Measurements from ENCODE around the gene KRTAP4-5.
"Not testable (repeated sequence)": the region's sequence is repeated elsewhere in the genome, so short reads cannot be mapped to it uniquely, and the experiment has no call there.

Gene KRTAP4-5

DNA sequence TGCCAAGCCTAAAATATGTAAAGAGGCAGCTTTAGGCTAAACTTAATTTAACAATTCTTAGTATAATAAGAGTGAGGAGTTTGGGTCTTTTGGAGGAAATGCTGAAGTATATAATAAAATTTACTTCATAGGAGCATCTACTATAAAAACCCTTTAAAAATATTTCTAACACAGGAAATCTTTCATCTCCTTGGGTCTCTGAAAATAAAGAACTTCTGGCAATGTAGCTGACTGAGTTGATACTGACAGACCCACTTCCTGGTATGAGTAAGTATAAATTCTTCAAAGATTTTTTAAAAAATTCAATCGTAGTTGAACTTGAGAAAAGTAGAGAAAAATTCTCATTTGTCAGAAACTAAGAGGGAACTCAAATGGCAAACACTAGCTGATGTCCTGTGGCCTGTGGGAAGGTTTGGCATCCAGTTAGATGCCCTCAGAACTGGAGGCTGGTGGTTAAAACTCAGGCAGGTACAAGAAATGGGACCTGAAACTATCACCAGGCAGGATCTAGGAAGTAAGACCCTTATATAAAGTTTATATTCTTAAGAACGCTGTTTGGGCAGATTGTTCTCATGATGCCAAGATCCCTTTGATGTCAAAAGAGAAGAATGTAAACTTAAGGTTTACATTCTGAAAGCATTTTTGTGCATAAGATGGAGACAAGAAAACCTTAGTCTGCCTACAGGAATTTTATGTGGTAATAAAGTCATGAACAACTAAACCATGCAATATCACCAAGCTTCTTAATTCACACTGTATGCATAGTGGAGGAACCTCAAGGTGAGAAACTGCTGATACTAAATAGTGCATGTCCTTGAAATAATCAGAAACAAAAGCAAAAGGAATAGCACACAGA, 15.5 kb downstream of the KRTAP4-5 start:
- TF ChIP-seq POLR2A (IDR thresholded peaks at IDR 0.05; ENCODE audit: extremely low read depth, insufficient read length) (no peak), MYC (IDR thresholded peaks at IDR 0.05; ENCODE audit: low read depth, low read length) (no peak)
- no peak overlapping the region for H3K4me3 ChIP-seq (ENCODE audit: low read depth, low read length)
- no peak for DNase-seq (ENCODE audit: low read depth)

DNA sequence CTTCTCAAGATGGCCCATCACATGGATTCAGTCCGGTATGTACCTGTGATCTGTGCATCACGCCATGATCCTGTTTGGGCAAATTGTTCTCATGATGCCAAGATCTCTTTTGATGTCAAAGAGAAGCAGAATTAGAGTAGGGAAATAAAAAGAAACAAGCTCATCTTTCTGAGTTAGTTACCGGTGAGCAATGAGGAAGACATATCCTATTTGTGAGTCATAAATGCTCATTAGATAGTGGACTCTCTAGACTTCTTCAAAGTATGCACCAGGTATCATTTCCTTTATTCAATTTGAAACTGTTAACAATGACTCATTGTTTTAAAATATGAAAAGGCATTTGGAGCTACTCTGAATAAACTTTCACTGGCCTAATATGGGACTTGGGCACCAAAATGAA, 17.6 kb downstream of the KRTAP4-5 start:
- DNase-seq (ENCODE audit: low read depth): no peak

DNA sequence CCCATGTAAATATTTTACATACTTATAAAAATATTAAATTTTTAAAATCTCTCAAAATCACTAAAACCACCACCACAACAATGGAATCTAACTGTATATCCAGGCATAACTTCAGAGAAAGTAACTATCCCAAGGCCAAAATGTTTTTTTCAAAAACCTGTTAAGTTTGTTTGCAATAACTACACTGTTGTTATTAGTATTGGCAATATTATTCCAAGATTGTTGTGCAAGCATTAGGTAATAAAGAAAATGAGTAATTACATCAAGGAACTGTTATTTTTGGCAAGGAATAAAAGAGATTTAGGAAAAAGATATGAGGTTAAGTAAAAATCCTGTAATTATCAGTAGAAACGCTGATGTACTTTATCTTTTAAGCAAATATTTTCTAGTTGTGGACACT, 22.3 kb downstream of the KRTAP4-5 start:
- DNase-seq (ENCODE audit: low read depth): no peak
- TF ChIP-seq, protein P1, sequence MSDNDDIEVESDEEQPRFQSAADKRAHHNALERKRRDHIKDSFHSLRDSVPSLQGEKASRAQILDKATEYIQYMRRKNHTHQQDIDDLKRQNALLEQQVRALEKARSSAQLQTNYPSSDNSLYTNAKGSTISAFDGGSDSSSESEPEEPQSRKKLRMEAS (IDR thresholded peaks at IDR 0.05; ENCODE audit: low read depth, low read length): no peak
- no peak for TF ChIP-seq MYC (IDR thresholded peaks at IDR 0.05; ENCODE audit: low read depth, low read length)
- H3K4me3 ChIP-seq (ENCODE audit: low read depth, low read length): no peak overlapping the region

More for the DNA sequence above, 17.6 kb downstream of the KRTAP4-5 start:
- TF ChIP-seq, protein P2, sequence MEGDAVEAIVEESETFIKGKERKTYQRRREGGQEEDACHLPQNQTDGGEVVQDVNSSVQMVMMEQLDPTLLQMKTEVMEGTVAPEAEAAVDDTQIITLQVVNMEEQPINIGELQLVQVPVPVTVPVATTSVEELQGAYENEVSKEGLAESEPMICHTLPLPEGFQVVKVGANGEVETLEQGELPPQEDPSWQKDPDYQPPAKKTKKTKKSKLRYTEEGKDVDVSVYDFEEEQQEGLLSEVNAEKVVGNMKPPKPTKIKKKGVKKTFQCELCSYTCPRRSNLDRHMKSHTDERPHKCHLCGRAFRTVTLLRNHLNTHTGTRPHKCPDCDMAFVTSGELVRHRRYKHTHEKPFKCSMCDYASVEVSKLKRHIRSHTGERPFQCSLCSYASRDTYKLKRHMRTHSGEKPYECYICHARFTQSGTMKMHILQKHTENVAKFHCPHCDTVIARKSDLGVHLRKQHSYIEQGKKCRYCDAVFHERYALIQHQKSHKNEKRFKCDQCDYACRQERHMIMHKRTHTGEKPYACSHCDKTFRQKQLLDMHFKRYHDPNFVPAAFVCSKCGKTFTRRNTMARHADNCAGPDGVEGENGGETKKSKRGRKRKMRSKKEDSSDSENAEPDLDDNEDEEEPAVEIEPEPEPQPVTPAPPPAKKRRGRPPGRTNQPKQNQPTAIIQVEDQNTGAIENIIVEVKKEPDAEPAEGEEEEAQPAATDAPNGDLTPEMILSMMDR (IDR thresholded peaks at IDR 0.05; ENCODE audit: low read depth, low read length): no peak
- TF ChIP-seq, protein P1 (IDR thresholded peaks at IDR 0.05; ENCODE audit: low read depth, low read length): no peak
- no peak for TF ChIP-seq MYC (IDR thresholded peaks at IDR 0.05; ENCODE audit: low read depth, low read length)
- TF ChIP-seq POLR2A (IDR thresholded peaks at IDR 0.05; ENCODE audit: extremely low read depth, insufficient read length): no peak
- H3K4me3 ChIP-seq (ENCODE audit: low read depth, low read length): no peak overlapping the region

DNA sequence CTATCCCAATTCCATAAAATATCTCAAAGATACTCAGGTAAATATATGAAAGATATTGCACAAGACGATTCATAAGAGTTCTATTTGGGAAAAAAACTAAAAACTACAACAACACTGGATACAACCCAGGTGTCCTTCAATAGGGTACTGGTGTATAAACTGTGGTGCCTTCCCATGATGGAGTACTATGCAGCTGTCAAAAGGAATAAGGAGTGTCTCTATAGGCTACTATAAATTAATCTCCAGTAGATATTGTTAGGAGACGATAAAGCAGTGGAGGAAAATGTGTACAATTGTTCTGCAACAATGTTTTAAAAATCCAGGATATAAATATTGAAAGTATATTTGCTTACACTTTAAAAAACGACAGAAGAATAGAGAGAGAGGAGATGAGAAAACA, 23.2 kb downstream of the KRTAP4-5 start:
- TF ChIP-seq, protein P1 (IDR thresholded peaks at IDR 0.05; ENCODE audit: low read depth, low read length): no peak
- TF ChIP-seq MYC (IDR thresholded peaks at IDR 0.05; ENCODE audit: low read depth, low read length): no peak
- TF ChIP-seq POLR2A (IDR thresholded peaks at IDR 0.05; ENCODE audit: extremely low read depth, insufficient read length): no peak
- TF ChIP-seq, protein P2 (IDR thresholded peaks at IDR 0.05; ENCODE audit: low read depth, low read length): no peak
- H3K4me3 ChIP-seq (ENCODE audit: low read depth, low read length): no peak overlapping the region

DNA sequence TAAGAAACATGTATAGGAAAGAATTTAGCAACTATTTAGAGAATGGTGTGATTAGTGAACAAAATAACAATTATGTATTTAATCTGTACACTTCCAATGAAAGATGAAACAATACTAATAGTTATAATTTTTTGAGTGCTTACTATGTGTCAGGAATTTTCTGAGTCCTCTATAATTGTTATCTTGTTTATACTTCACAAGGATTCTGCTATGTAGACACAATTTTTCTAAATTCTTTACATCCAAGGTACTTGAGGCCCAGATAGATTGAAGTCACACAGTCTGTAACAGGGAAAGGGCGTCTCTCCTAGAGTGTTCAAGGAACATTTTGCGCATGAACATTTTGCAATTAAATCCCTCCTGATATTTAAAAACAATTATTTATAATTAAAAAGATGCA, 24.6 kb downstream of the KRTAP4-5 start:
- no peak for DNase-seq (ENCODE audit: low read depth)
- no peak overlapping the region for H3K4me3 ChIP-seq (ENCODE audit: low read depth, low read length)
- TF ChIP-seq POLR2A (IDR thresholded peaks at IDR 0.05; ENCODE audit: extremely low read depth, insufficient read length) (no peak), MYC (IDR thresholded peaks at IDR 0.05; ENCODE audit: low read depth, low read length) (no peak)
- TF ChIP-seq, protein P2 (IDR thresholded peaks at IDR 0.05; ENCODE audit: low read depth, low read length): no peak
- TF ChIP-seq, protein P1 (IDR thresholded peaks at IDR 0.05; ENCODE audit: low read depth, low read length): no peak

More for the DNA sequence above, 23.2 kb downstream of the KRTAP4-5 start:
- DNase-seq (ENCODE audit: low read depth): no peak

DNA sequence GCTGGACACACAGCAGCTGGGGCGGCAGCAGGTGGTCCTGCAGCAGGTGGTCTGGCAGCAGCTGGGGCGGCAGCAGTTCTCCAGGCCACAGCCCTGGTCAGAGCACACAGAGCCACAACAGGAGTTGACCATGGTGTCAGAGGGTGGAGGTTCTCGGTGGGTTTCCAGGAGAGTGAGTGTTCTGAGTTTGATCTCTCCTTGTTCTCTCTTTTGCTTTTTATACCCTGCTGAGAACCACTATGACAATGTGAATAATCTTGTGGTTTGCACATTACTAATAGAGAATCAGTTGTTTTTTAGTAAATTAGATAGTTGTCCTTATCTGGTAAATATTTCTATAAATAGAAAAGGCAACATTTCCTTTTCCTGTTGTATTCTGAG, 25.6 kb downstream of the KRTAP4-5 start, which contains the start of gene KRTAP4-12:
KRTAP4-12 (minus strand) TSS at position 192 of the 381 bp plus-strand sequence; CDS start at position 132, 60 bp downstream.
- H3K4me3 ChIP-seq (ENCODE audit: low read depth, low read length); DNase-seq (ENCODE audit: low read depth): not testable (repeated sequence)

DNA sequence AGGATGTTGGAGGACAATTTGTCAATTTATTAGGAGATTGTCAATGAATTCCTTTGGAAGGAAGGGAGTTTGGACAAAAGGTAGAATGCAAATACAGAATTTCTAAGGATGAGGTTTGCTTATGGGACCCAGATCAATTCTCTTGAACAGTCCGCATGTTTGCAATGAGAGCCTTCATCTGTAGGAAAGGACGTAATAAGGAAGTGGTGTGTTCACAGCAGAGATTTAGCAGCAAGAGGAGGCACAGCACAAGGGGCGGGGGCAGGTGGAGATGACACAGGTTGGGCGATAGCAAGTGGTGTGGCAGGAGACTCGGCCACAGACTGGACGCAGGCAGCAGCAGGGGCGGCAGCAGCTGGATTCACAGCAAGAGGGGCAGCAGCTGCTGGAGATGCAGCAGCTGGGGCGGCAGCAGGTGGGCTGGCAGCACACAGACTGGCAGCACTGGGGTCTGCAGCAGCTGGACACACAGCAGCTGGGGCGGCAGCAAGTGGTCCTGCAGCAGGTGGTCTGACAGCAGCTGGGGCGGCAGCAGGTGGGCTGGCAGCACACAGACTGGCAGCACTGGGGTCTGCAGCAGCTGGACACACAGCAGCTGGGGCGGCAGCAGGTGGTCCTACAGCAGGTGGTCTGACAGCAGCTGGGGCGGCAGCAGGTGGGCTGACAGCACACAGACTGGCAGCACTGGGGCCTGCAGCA, 26.2 kb downstream of the KRTAP4-5 start:
- DNase-seq (ENCODE audit: low read depth); H3K4me3 ChIP-seq (ENCODE audit: low read depth, low read length): not testable (repeated sequence)
